Activated CD4-positive, alpha-beta T cell treated with anti-CD3 and anti-CD28 coated beads for 36 hours (primary cell): ENCODE results near the gene SMOC2. TPM values are rescaled to one million over a fixed set of nuclear protein-coding genes. Genes with fewer than 3 reads are reported as not detected.

ENCODE experiments used
- ATAC-seq: fragments of 200-7000 bp; cut with Tn5 transposase; one replicate; pipeline ENCODE4 v1.10.0; 2021; ENCODE audit warnings: mild to moderate bottlenecking, moderate library complexity
- CTCF ChIA-PET: fragments of 350-600 bp; sonication (Branson Sonifier 250); formaldehyde crosslinking; loops from one replicate; lab custom pipeline; 2021; ENCODE audit warnings: antibody characterized with exemption; lab: Charles Lee
- POLR2A ChIA-PET: fragments of 350-600 bp; sonication (Branson Sonifier 250); formaldehyde crosslinking; loops from one replicate; lab custom pipeline; 2021; ENCODE audit warnings: antibody characterized with exemption, inconsistent platforms; lab: Charles Lee
- DNase-seq: peaks from one replicate; pipeline ENCODE4 v3.0.0-alpha.2; 2020
- H3K27ac Mint-ChIP-seq: one replicate; pipeline ENCODE4 v1.8.0; 2021; ENCODE audit warnings: mixed read lengths
- H3K27me3 Mint-ChIP-seq: one replicate; pipeline ENCODE4 v1.8.0; 2021; ENCODE audit warnings: mixed read lengths
- H3K36me3 Mint-ChIP-seq: one replicate; pipeline ENCODE4 v1.8.0; 2021; ENCODE audit warnings: low read depth, mixed read lengths
- H3K4me1 Mint-ChIP-seq: one replicate; pipeline ENCODE4 v1.8.0; 2021; ENCODE audit warnings: mixed read lengths
- H3K4me3 Mint-ChIP-seq: one replicate; pipeline ENCODE4 v1.8.0; 2021; ENCODE audit warnings: mild to moderate bottlenecking, moderate library complexity, mixed read lengths
- H3K9me3 Mint-ChIP-seq: one replicate; pipeline ENCODE4 v1.8.0; 2021; ENCODE audit warnings: low read depth, mixed read lengths
- intact Hi-C, 2 experiments: fragments of 100-400 bp; cut with DNase I in 1 of 2; cut with micrococcal nuclease in 1 of 2; formaldehyde crosslinking; loops; one replicate each; pipeline versions ENCODE4 v1.14.2 to v1.15.1; 2022 to 2024; cut with DNase I, micrococcal nuclease
- total RNA-seq, 2 experiments: library from RNA; stranded (reverse); gene quantifications; one replicate each; pipeline ENCODE4 v1.2.3, GENCODE V29; 2021

The SMOC2 gene
- total RNA-seq, 2 experiments from 2014 or later: not detected

- intact Hi-C loops: no loop called here
- ATAC-seq: no peak
- H3K4me3 Mint-ChIP-seq: no peak overlapping the region
- no peak for DNase-seq
- POLR2A ChIA-PET: no interaction called here
- H3K27me3 Mint-ChIP-seq: peaks cover 28% of the 10 kb centered on the region
- no peaks in the 10 kb centered on the region for H3K9me3 Mint-ChIP-seq
- H3K27ac Mint-ChIP-seq: no peak overlapping the region
- CTCF ChIA-PET: no interaction called here
- no peaks in the 10 kb centered on the region for H3K4me1 Mint-ChIP-seq
- no peaks in the 10 kb centered on the region for H3K36me3 Mint-ChIP-seq
These were observed 6.5 kb upstream of the SMOC2 start for GRCh38 chr6:168434505-168434904.

- H3K4me3 Mint-ChIP-seq: no peak overlapping the region
- DNase-seq (no peak), ATAC-seq (no peak)
- no peak overlapping the region for H3K27ac Mint-ChIP-seq
- no peaks in the 10 kb centered on the region for H3K9me3 Mint-ChIP-seq
- no peaks in the 10 kb centered on the region for H3K36me3 Mint-ChIP-seq
- H3K4me1 Mint-ChIP-seq: no peaks in the 10 kb centered on the region
- ChIA-PET POLR2A (no interaction called here), CTCF (no interaction called here)
- intact Hi-C loops: no loop called here
- peaks cover 38% of the 10 kb centered on the region for H3K27me3 Mint-ChIP-seq
These were observed 3.2 kb upstream of the SMOC2 start for GRCh38 chr6:168437751-168438150.

GRCh38 chr6:168438783-168439520 is 2.0 kb upstream of the SMOC2 start:
- Mint-ChIP-seq H3K27me3 (peaks cover 43% of the 10 kb centered on the region), H3K27ac (no peak overlapping the region), H3K4me3 (no peak overlapping the region), H3K9me3 (no peaks in the 10 kb centered on the region), H3K4me1 (no peaks in the 10 kb centered on the region), H3K36me3 (no peaks in the 10 kb centered on the region)
- no peak for ATAC-seq
- DNase-seq: no peak
- intact Hi-C loops: no loop called here
- ChIA-PET POLR2A (no interaction called here), CTCF (no interaction called here)

- DNase-seq (no peak), ATAC-seq (no peak)
- POLR2A ChIA-PET: no interaction called here
- H3K4me1 Mint-ChIP-seq: no peaks in the 10 kb centered on the region
- peaks cover 49% of the 10 kb centered on the region for H3K27me3 Mint-ChIP-seq
- H3K9me3 Mint-ChIP-seq: no peaks in the 10 kb centered on the region
- no peak overlapping the region for H3K4me3 Mint-ChIP-seq
- CTCF ChIA-PET: no interaction called here
- intact Hi-C loops: no loop called here
- H3K36me3 Mint-ChIP-seq: no peaks in the 10 kb centered on the region
- H3K27ac Mint-ChIP-seq: no peak overlapping the region
These were observed 1.1 kb upstream of the SMOC2 start for GRCh38 chr6:168439794-168440450.

- Mint-ChIP-seq H3K9me3 (no peaks in the 10 kb centered on the region), H3K27ac (no peak overlapping the region), H3K4me1 (no peaks in the 10 kb centered on the region), H3K36me3 (no peaks in the 10 kb centered on the region), H3K4me3 (no peak overlapping the region), H3K27me3 (peaks cover 48% of the 10 kb centered on the region)
- intact Hi-C loops: no loop called here
- DNase-seq (no peak), ATAC-seq (no peak)
- CTCF ChIA-PET: no interaction called here
- POLR2A ChIA-PET: no interaction called here
These were observed 729 bp downstream of the SMOC2 start for GRCh38 chr6:168441434-168442391.

GRCh38 chr6:168442646-168443045 is 1.7 kb downstream of the SMOC2 start:
- DNase-seq (no peak), ATAC-seq (no peak)
- intact Hi-C loops: no loop called here
- no peaks in the 10 kb centered on the region for H3K4me1 Mint-ChIP-seq
- POLR2A ChIA-PET: no interaction called here
- no peak overlapping the region for H3K4me3 Mint-ChIP-seq
- H3K9me3 Mint-ChIP-seq: no peaks in the 10 kb centered on the region
- no peaks in the 10 kb centered on the region for H3K36me3 Mint-ChIP-seq
- CTCF ChIA-PET: no interaction called here
- no peak overlapping the region for H3K27ac Mint-ChIP-seq
- H3K27me3 Mint-ChIP-seq: peaks cover 48% of the 10 kb centered on the region

GRCh38 chr6:168447282-168447681 is 6.3 kb downstream of the SMOC2 start:
- Mint-ChIP-seq H3K27ac (no peak overlapping the region), H3K27me3 (peaks cover 37% of the 10 kb centered on the region), H3K36me3 (no peaks in the 10 kb centered on the region), H3K4me1 (no peaks in the 10 kb centered on the region), H3K4me3 (no peak overlapping the region), H3K9me3 (no peaks in the 10 kb centered on the region)
- ChIA-PET CTCF (no interaction called here), POLR2A (interaction anchor here (0.6 kb wide), 1 partner anchor 14 kb away, joined by 12 read pairs; no protein-coding TSS in a partner anchor)
- DNase-seq (no peak), ATAC-seq (no peak)
- intact Hi-C loops: no loop called here

- intact Hi-C loops: no loop called here
- no peak overlapping the region for H3K27ac Mint-ChIP-seq
- no peak overlapping the region for H3K4me3 Mint-ChIP-seq
- H3K4me1 Mint-ChIP-seq: no peaks in the 10 kb centered on the region
- H3K27me3 Mint-ChIP-seq: peaks cover 35% of the 10 kb centered on the region
- ChIA-PET POLR2A (no interaction called here), CTCF (no interaction called here)
- H3K9me3 Mint-ChIP-seq: no peaks in the 10 kb centered on the region
- ATAC-seq: no peak
- no peaks in the 10 kb centered on the region for H3K36me3 Mint-ChIP-seq
- no peak for DNase-seq
These were observed 6.7 kb downstream of the SMOC2 start for GRCh38 chr6:168447700-168448099.

GRCh38 chr6:168448243-168448855 is 7.4 kb downstream of the SMOC2 start:
- no peaks in the 10 kb centered on the region for H3K9me3 Mint-ChIP-seq
- no peak overlapping the region for H3K4me3 Mint-ChIP-seq
- intact Hi-C loops: no loop called here
- H3K27me3 Mint-ChIP-seq: peaks cover 34% of the 10 kb centered on the region
- no peaks in the 10 kb centered on the region for H3K4me1 Mint-ChIP-seq
- CTCF ChIA-PET: no interaction called here
- ATAC-seq (no peak), DNase-seq (no peak)
- no peak overlapping the region for H3K27ac Mint-ChIP-seq
- no peaks in the 10 kb centered on the region for H3K36me3 Mint-ChIP-seq
- POLR2A ChIA-PET: no interaction called here

GRCh38 chr6:168450917-168451316 is 9.9 kb downstream of the SMOC2 start:
- Mint-ChIP-seq H3K27ac (no peak overlapping the region), H3K9me3 (no peaks in the 10 kb centered on the region), H3K4me3 (no peak overlapping the region), H3K27me3 (peaks cover 25% of the 10 kb centered on the region), H3K4me1 (no peaks in the 10 kb centered on the region), H3K36me3 (no peaks in the 10 kb centered on the region)
- intact Hi-C loops: no loop called here
- POLR2A ChIA-PET: no interaction called here
- no peak for DNase-seq
- no peak for ATAC-seq
- CTCF ChIA-PET: interaction anchor here (0.7 kb wide), 1 partner anchor 11 kb away, joined by 3 read pairs; no protein-coding TSS in a partner anchor

- Mint-ChIP-seq H3K36me3 (no peaks in the 10 kb centered on the region), H3K9me3 (no peaks in the 10 kb centered on the region), H3K4me3 (no peak overlapping the region), H3K27ac (no peak overlapping the region), H3K4me1 (no peaks in the 10 kb centered on the region), H3K27me3 (peaks cover 25% of the 10 kb centered on the region)
- no peak for DNase-seq
- POLR2A ChIA-PET: no interaction called here
- CTCF ChIA-PET: interaction anchor here (0.6 kb wide), 1 partner anchor 163 kb away, joined by 4 read pairs; no protein-coding TSS in a partner anchor
- intact Hi-C loops: no loop called here
- no peak for ATAC-seq
These were observed 11.0 kb downstream of the SMOC2 start for GRCh38 chr6:168451805-168452517.
